HG03571 (cell line): ENCODE results near the gene GABBR2.

ENCODE experiments used
- ATAC-seq: cut with Tn5 transposase; IDR thresholded peaks from one replicate; pipeline ENCODE4 v1.9.1; 2021; ENCODE audit not compliant: unreplicated experiment

Gene GABBR2

GRCh38 chr9:98378206-98378780, 330.4 kb downstream of the GABBR2 start:
- no peak for ATAC-seq

GRCh38 chr9:98375138-98375726, 333.5 kb downstream of the GABBR2 start:
- ATAC-seq: no peak

DNA sequence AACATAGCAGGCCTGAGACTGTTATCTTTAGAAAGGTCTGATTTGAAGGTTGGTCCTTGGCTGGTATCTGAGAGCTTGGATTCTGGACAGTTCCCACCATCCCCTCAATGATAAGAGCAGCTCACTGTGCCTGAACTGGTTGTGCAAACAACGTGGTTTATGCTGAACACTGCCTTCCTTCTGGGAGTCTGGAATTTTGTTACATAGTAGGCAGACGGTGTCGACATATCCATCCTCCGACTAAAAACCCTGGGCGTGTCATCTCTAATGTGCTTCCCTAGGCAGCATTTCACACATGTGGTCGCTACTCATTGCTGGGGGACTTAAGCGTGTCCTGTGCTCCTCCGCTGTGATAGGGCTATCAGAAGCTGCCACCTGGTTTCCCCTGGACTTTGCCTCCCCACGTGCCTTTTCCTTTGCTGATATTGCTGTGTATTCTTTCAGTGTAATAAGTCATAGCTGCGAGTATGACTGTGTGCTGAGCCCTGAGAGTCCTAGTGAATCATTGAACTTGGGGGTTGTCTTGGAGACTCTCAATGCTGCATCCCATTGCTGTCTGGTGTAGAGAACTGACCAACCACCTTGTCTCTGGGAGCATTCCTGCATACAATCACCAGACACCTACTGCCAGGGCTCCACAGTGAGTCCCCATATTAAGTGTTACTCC, 334.2 kb downstream of the GABBR2 start:
- ATAC-seq: no peak

DNA sequence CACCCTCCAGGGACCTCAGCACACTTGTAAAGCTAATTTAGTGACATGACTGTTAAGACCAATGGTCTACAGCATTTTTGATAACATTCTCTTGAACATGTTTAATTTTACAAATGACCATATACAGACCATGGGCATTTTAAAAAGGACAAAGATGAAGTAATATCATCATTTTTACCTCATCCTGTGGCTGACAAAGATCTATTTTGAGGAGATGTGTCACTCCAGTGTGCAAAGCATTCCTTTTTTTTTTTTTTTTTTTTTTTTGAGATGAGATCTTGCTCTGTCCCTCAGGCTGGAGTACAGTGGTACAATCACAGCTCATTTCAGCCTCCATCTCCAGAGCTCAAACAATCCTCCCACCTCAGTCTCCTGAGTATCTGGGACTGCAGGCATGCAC, 335.1 kb downstream of the GABBR2 start:
- ATAC-seq: no peak

GRCh38 chr9:98372077-98372836, 336.5 kb downstream of the GABBR2 start:
- no peak for ATAC-seq

DNA sequence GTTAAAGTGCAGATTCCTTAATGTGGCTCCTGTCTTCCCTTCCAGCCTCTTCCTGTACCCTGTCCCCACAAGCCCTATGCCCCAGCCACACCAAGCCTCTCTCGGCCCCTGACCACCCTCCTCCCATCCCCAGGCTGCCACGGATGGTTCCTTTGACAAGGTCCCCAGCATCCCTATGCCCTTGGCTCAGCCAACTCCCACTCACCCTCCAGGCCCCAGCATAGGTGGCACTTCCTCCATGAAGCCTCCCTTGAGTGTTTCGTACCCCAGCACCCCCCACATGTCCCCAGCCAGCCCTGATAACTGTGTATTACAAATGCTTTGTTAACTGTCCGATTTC, 337.8 kb downstream of the GABBR2 start:
- no peak for ATAC-seq

GRCh38 chr9:98370300-98370975, 338.3 kb downstream of the GABBR2 start:
- ATAC-seq: no peak

DNA sequence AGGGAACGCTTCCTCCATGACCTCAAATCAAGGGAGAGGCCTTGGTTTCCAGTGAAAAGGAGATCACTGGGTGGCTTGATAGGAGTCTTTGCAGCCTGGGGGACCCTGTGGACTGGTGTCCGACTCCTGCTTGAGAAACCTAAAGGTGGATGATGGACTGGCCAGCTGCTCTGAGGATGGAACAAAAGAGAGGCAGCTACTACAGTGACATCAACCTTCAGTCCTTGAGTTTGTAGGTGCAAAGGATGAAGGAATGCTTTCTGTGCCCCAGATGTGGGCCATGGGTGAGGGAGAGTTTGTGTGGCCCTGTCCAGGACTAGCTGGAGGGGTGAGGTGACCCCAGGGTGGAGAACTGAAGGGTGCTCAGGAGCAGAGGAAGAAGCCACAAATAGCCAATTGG, 338.8 kb downstream of the GABBR2 start:
- no peak for ATAC-seq

DNA sequence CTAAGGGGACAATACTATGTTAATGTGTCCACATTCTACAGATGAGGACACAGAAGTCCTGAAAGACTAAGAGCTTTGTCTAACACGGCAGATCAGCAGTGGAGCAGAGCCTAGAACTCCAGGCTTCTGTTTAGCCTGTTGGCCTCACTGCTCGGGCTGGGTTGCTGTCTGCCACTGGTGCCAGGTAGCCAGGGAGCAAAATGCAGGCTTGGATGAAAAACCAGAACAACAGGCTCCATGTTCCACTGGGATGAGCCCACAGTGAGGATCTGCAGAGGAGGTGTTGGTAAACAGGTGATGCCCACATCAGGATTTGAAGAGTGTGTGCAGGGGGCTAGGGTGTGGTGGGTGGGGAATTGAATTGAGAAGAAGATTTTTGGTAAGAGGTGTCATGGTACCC, 339.3 kb downstream of the GABBR2 start:
- ATAC-seq: no peak

- ATAC-seq: no peak
These were observed 339.7 kb downstream of the GABBR2 start for GRCh38 chr9:98369066-98369425.

DNA sequence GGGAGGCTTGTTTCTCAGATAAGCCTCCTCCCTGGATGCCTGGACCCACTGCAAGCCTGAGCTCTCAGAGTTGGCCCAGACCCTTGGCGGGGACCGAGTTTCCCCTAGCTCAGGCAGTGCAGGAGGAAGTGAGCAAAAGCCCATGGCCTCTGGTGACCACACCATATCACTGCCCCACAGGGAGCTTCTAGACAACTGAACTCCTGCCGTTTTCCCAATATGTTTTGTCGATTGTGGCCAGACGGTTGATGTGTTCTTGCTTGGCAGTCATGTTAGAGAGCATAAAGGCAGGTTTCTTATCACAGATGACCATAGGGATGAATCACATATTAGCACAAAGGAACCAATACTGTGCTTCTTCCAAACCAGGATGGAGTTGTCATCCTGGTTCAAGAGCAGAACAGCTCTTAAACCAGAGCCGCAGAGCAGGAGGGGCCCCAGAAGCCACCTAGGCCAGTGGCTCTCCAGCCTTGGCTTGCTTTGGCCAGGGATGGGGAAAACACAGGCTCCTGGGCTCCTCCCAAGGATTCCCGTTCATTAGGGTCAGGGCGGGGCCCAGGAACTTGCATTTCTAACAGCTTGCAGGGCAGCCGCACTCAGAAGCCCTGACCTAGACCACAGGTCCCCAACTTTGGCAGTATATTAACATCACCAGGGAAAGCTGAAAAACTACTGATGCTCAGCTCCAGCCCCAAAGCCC, 340.2 kb downstream of the GABBR2 start:
- no peak for ATAC-seq

- no peak for ATAC-seq
These were observed 340.8 kb downstream of the GABBR2 start for GRCh38 chr9:98367923-98368322.

GRCh38 chr9:98367371-98367900, 341.3 kb downstream of the GABBR2 start:
- no peak for ATAC-seq

- no peak for ATAC-seq
These were observed 343.0 kb downstream of the GABBR2 start for GRCh38 chr9:98365781-98366180.

DNA sequence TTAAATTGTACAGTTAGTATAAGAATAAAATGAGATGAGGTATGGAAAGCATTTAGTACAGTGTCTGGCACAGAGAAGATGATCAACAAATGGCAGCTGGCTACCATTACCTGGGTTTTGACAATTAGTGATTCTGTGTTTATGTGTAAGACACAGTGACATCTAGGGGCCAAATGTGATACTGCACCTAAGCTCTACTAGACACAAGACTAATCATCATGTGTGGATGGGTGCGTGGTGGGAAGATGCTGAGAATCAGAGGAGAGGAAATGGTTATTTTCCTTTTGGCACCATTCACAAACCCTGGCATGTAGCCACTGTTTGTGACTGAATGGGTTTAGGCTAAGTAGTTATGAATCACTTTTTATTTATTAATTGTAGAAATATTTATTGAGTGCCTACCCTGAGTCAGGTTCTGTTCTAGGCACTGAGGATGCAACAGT, 343.5 kb downstream of the GABBR2 start:
- no peak for ATAC-seq

- no peak for ATAC-seq
These were observed 344.6 kb downstream of the GABBR2 start for GRCh38 chr9:98364086-98364485.

DNA sequence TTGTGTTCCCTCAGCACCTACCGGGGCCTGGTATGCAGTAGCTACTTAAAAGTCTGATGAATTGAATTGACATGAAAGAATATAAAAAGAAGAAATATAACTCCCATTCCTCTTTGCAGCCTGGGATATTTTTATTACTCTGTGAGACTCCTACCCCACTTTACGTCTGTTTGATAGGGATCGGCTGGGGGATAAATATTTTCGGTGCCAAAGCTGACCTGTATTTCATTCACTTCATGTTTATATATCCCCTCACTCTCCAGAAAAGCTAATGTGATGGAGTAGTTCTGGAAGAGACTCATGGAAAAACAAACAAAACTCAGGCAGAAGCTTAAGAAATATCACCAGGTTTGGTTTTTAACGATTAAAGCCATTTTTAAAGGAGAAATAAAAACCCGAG, 345.1 kb downstream of the GABBR2 start:
- no peak for ATAC-seq

DNA sequence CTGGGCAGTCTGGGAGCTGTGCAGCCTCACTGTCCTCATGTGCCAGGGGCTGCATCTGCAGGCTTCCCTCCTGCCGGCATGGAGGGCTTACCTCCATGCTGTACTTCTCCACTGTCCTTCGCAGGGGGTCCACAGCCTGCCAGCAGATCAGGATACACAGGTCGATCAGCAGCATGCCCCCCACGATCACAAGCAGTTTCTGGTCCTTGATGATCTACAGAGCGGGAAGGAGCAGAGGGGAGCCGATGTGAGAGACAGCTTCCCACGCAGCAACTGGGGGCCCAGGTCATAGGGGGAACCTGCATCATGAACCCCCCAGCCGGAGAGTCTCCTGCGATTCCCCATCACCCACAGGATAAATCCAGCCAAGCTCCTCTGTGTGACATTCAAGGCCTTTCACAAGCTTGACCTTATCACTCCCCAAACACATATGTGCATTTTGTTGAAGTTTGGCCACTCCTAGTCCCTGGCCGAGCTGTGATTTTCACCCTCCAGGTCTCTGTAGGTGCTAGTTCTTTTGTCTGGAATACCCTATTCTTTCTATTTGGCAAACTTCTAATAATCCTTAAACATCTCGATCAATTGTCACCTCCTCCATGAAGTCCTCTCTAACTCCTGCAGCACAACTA, 346.0 kb downstream of the GABBR2 start:
- ATAC-seq: no peak

GRCh38 chr9:98361645-98362044, 347.1 kb downstream of the GABBR2 start:
- no peak for ATAC-seq

DNA sequence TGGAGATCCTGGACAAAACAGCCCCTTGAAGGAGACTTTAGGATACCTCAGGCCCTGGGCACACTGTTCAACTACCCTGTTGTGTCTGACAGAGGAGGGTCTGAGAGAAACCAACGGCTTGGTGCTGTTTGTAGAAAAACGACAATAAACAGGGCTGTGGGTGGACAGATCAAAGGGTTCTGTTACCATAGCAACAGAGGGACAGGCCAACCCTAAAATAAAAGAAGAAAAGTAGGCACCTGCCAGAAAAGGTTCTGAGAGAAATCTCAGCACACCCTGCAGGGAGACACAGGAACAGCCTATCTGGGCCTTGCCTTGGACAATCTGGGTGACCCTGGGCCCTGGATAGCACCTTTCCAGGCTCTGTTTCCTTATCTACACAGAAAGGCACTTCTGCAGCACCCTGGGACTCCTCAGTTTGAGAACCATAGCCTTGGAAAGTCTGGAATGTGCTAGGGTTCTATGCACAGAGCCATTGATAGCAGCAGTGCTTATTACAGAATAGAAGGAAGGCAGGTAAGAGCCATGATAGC, 348.5 kb downstream of the GABBR2 start:
- ATAC-seq: no peak
